OCI-LY3 (cell line): ENCODE measurements around the gene PPP2R2B.

ENCODE experiments used
- H2AFZ ChIP-seq: fragments of 200-600, 300-600 bp; shearing (Covaris generic); 2 replicates; pipeline ENCODE4 v1.6.0; 2014; ENCODE audit warnings: antibody characterized with exemption, low read depth, low read length
- H3K27ac ChIP-seq: fragments of 200-600, 300-600 bp; sonication (generic); 2 replicates; pipeline ENCODE4 v1.5.1; 2014; ENCODE audit warnings: mild to moderate bottlenecking, low read length, moderate library complexity, mixed read lengths
- H3K27me3 ChIP-seq: fragments of 200-600, 300-600 bp; sonication (generic); 2 replicates; pipeline ENCODE4 v1.6.1; 2014; ENCODE audit warnings: low read depth, low read length, mixed read lengths
- H3K36me3 ChIP-seq: fragments of 200-600, 300-600 bp; sonication (generic); replicated peaks from 2 replicates; pipeline ENCODE3; 2014; ENCODE audit warnings: low read depth, low read length, mixed read lengths
- H3K4me1 ChIP-seq: fragments of 300-600, 200-600 bp; sonication (generic); 2 replicates; pipeline ENCODE4 v1.6.1; 2014; ENCODE audit warnings: low read length, mixed read lengths
- H3K4me2 ChIP-seq: fragments of 200-600, 300-600 bp; sonication (generic); 2 replicates; pipeline ENCODE4 v1.6.1; 2014; ENCODE audit warnings: low read length, mixed read lengths
- H3K4me3 ChIP-seq: fragments of 300-600, 200-600 bp; sonication (generic); 2 replicates; pipeline ENCODE4 v1.5.1; 2014; ENCODE audit warnings: antibody characterized with exemption, mild to moderate bottlenecking, low read length, moderate library complexity
- H3K79me2 ChIP-seq: fragments of 300-600, 200-600 bp; shearing (Covaris generic); 2 replicates; pipeline ENCODE4 v1.6.1; 2014; ENCODE audit warnings: mild to moderate bottlenecking, low read length, mixed read lengths
- H3K9ac ChIP-seq: fragments of 300-600, 200-600 bp; shearing (Covaris generic); 2 replicates; pipeline ENCODE4 v1.6.0; 2014; ENCODE audit warnings: mild to moderate bottlenecking, low read length, moderate library complexity
- H3K9me3 ChIP-seq: fragments of 200-600, 300-600 bp; shearing (Covaris generic); 2 replicates; pipeline ENCODE4 v1.6.1; 2014; ENCODE audit warnings: low read length, mixed read lengths; ENCODE audit not compliant: insufficient read depth
- H4K20me1 ChIP-seq: fragments of 200-600, 300-600 bp; sonication (generic); 2 replicates; pipeline ENCODE4 v1.6.1; 2016; ENCODE audit warnings: low read length, mixed read lengths; ENCODE audit not compliant: insufficient read depth
- CTCF ChIP-seq: fragments of 200-600, 300-600 bp; sonication (generic); IDR thresholded peaks from 2 replicates; pipeline ENCODE4 v1.5.1; 2014; ENCODE audit warnings: antibody characterized with exemption, low read length, low read depth
- EZH2phosphoT487 ChIP-seq: fragments of 200-600 bp; shearing (Covaris generic); IDR thresholded peaks from 2 replicates; pipeline ENCODE4 v1.6.1; 2018; ENCODE audit warnings: antibody characterized with exemption, mixed run types, low read depth

The PPP2R2B gene

GRCh38 chr5:146880966-146881365 lies 2.4 kb upstream of the PPP2R2B start:
- H2AFZ ChIP-seq = no peak overlapping the region
- no peaks in the 10 kb centered on the region for H3K36me3 ChIP-seq
- H3K9me3 ChIP-seq = no peaks in the 10 kb centered on the region
- H4K20me1 ChIP-seq = no peaks in the 10 kb centered on the region
- H3K9ac ChIP-seq = no peak overlapping the region
- no peaks in the 10 kb centered on the region for H3K79me2 ChIP-seq
- H3K27me3 ChIP-seq = no peaks in the 10 kb centered on the region
- no peak overlapping the region for H3K4me2 ChIP-seq
- TF ChIP-seq CTCF (no peak), EZH2phosphoT487 (no peak)
- H3K27ac ChIP-seq = no peak overlapping the region
- no peak overlapping the region for H3K4me3 ChIP-seq
- no peaks in the 10 kb centered on the region for H3K4me1 ChIP-seq

- Histone ChIP-seq H4K20me1 (no peaks in the 10 kb centered on the region), H3K4me3 (no peak overlapping the region), H3K9me3 (no peaks in the 10 kb centered on the region), H3K9ac (no peak overlapping the region), H3K27me3 (no peaks in the 10 kb centered on the region), H3K36me3 (no peaks in the 10 kb centered on the region), H3K27ac (no peak overlapping the region), H3K4me2 (no peak overlapping the region), H3K4me1 (no peaks in the 10 kb centered on the region), H3K79me2 (no peaks in the 10 kb centered on the region), H2AFZ (no peak overlapping the region)
- no peak for TF ChIP-seq EZH2phosphoT487
- no peak for TF ChIP-seq CTCF
These were observed 628 bp downstream of the PPP2R2B start for GRCh38 chr5:146877783-146878475.

GRCh38 chr5:146877178-146877681 lies 1.3 kb downstream of the PPP2R2B start:
- Histone ChIP-seq H3K9me3 (no peaks in the 10 kb centered on the region), H3K4me3 (no peak overlapping the region), H3K4me1 (no peaks in the 10 kb centered on the region), H3K27ac (no peak overlapping the region), H3K79me2 (no peaks in the 10 kb centered on the region), H3K36me3 (no peaks in the 10 kb centered on the region), H3K4me2 (no peak overlapping the region), H3K9ac (no peak overlapping the region), H2AFZ (no peak overlapping the region), H4K20me1 (no peaks in the 10 kb centered on the region), H3K27me3 (no peaks in the 10 kb centered on the region)
- TF ChIP-seq CTCF (no peak), EZH2phosphoT487 (no peak)

- no peak overlapping the region for H3K4me2 ChIP-seq
- no peaks in the 10 kb centered on the region for H3K4me1 ChIP-seq
These were observed 5.2 kb downstream of the PPP2R2B start for GRCh38 chr5:146873186-146873917.

More at GRCh38 chr5:146873186-146873917, 5.2 kb downstream of the PPP2R2B start:
- Histone ChIP-seq H4K20me1 (no peaks in the 10 kb centered on the region), H3K9me3 (no peaks in the 10 kb centered on the region), H2AFZ (no peak overlapping the region), H3K36me3 (no peaks in the 10 kb centered on the region), H3K4me3 (no peak overlapping the region), H3K9ac (no peak overlapping the region), H3K27me3 (no peaks in the 10 kb centered on the region), H3K27ac (no peak overlapping the region), H3K79me2 (no peaks in the 10 kb centered on the region)
- TF ChIP-seq EZH2phosphoT487 = no peak
- no peak for TF ChIP-seq CTCF
